D721Med (cell line): Measurements from ENCODE around the gene BTBD18.

Experiments
- DNase-seq: peaks from one replicate; pipeline ENCODE4 v3.0.0; 2011; ENCODE audit warnings: low spot score; ENCODE audit not compliant: insufficient read length
- FAIRE-seq: peaks from 2 replicates; lab custom pipeline; 2011; peaks lifted over from hg19 to GRCh38; lab: Jason Lieb, UNC
- TF ChIP-seq, protein P1 (sequence below): IDR thresholded peaks from 2 replicates; pipeline ENCODE4 v1.5.1; 2012; ENCODE audit warnings: mild to moderate bottlenecking, control low read depth; ENCODE audit not compliant: insufficient read depth; ENCODE audit errors: missing control alignments

BTBD18 gene

GRCh38 chr11:57792060-57792541 lies 40.5 kb upstream of the BTBD18 start:
- TF ChIP-seq, protein P1, sequence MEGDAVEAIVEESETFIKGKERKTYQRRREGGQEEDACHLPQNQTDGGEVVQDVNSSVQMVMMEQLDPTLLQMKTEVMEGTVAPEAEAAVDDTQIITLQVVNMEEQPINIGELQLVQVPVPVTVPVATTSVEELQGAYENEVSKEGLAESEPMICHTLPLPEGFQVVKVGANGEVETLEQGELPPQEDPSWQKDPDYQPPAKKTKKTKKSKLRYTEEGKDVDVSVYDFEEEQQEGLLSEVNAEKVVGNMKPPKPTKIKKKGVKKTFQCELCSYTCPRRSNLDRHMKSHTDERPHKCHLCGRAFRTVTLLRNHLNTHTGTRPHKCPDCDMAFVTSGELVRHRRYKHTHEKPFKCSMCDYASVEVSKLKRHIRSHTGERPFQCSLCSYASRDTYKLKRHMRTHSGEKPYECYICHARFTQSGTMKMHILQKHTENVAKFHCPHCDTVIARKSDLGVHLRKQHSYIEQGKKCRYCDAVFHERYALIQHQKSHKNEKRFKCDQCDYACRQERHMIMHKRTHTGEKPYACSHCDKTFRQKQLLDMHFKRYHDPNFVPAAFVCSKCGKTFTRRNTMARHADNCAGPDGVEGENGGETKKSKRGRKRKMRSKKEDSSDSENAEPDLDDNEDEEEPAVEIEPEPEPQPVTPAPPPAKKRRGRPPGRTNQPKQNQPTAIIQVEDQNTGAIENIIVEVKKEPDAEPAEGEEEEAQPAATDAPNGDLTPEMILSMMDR, result no peak
- FAIRE-seq (no peak), DNase-seq (no peak)

- FAIRE-seq, result no peak
- DNase-seq, result no peak
- TF ChIP-seq, protein P1, result no peak
Observed at GRCh38 chr11:57791321-57792059, 39.9 kb upstream of the BTBD18 start.

- TF ChIP-seq, protein P1, result no peak
- FAIRE-seq, result no peak
- DNase-seq, result no peak
Observed at GRCh38 chr11:57788703-57789088, 37.1 kb upstream of the BTBD18 start.

- TF ChIP-seq, protein P1, result no peak
- DNase-seq (no peak), FAIRE-seq (no peak)
Observed at GRCh38 chr11:57787920-57788702, 36.5 kb upstream of the BTBD18 start.

DNA sequence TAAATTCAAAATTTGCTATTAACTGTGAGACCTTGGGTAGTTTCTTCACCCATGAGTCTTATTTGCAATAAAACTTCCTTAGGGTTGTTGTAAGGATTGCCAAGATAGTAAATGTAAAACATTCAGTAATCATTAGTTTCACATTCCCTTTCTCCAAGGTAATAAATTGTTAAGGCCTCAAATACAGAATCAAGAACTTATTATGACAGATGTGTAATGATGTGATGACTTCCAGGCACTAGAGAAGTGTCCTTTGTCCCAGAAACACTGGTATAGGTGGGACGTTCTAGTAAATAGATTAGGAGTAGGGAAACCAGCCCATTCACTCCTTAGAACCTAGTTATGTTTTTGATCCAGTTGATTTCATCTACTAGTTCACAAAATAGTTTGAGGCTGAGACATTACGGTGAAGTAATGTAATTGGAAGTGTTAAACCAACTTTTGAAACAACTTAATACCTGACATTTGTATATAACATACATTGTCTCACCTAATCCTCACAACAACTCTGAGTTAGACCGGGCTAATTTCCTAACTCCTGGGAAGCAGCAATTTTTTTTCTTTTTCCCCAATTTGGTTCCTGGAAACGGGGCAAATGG lies 35.5 kb upstream of the BTBD18 start:
- FAIRE-seq, result no peak
- TF ChIP-seq, protein P1, result no peak
- DNase-seq, result no peak

GRCh38 chr11:57786436-57786835 lies 34.8 kb upstream of the BTBD18 start:
- no peak for DNase-seq
- no peak for FAIRE-seq
- TF ChIP-seq, protein P1, result no peak
